ENCODE data around the gene TMEM184B. TPM values are rescaled to one million over a fixed set of nuclear protein-coding genes. Genes with fewer than 3 reads are reported as not detected.

The TMEM184B gene
- total and polyA plus RNA-seq, 2 of the 8 experiments (the other 6 are each of a cell fraction or from before 2014, with no cell fraction given), result 41.6 to 81.0 TPM

GRCh38 chr22:38220163-38220562 is 52.6 kb downstream of the TMEM184B start:
- Histone ChIP-seq H4K5ac (ENCODE audit: insufficient read length, low read depth, low read length) (no peak overlapping the region), H3K4me3 (ENCODE audit: extremely low read depth in 1 of 4, insufficient read depth in 2 of 4, low read depth in 3 of 4, low read length in 4 of 4) (no peak overlapping the region), H3K36me3 (ENCODE audit: control insufficient read depth in 2 of 4, insufficient read depth in 4 of 4, low read length in 3 of 4) (peaks cover 0 to 8% (median 4%) of the 10 kb centered on the region in 4 experiments; a peak in 4 of 8 replicates), H3K4ac (replicated peaks; ENCODE audit: insufficient read length, low read depth, low read length) (no peak overlapping the region), H2AFZ (ENCODE audit: low read length) (no peak overlapping the region), H3K9ac (replicated peaks in 1 of 4; ENCODE audit: extremely low read depth in 1 of 4, low read depth in 3 of 4, low read length in 3 of 4) (no peak overlapping the region), H2BK20ac (ENCODE audit: low read length) (no peak overlapping the region), H3K4me1 (replicated peaks in 1 of 4; ENCODE audit: control insufficient read depth in 3 of 4, insufficient read depth in 4 of 4, low read length in 3 of 4) (peaks cover 10 to 25% (median 19%) of the 10 kb centered on the region in 4 experiments), H3K56ac (replicated peaks; ENCODE audit: insufficient read length, low read depth, low read length) (no peak overlapping the region), H4K91ac (replicated peaks; ENCODE audit: insufficient read length, low read length) (no peak overlapping the region), H2BK12ac (ENCODE audit: low read depth, low read length) (peak overlapping the region; percentile 86; the same call in 1 of the 2 replicates), H3K4me2 (ENCODE audit: insufficient read depth in 1 of 2, low read depth in 2 of 2, low read length in 2 of 2) (no peak overlapping the region), H3K18ac (ENCODE audit: extremely low read depth, low read length) (peak overlapping the region; percentile 32; the same call in 1 of the 2 replicates), H3K23me2 (ENCODE audit: low read depth, low read length) (no peaks in the 10 kb centered on the region), H3K23ac (ENCODE audit: insufficient read length) (no peak overlapping the region), H4K8ac (ENCODE audit: extremely low read depth, insufficient read depth, low read length) (no peak overlapping the region), H3K79me2 (ENCODE audit: control insufficient read depth in 1 of 2, insufficient read depth in 2 of 2, low read length in 2 of 2) (no peaks in the 10 kb centered on the region), H2BK5ac (ENCODE audit: low read depth, low read length) (0 out of 2 replicates have a peak overlapping the region, but pooled peaks have one; percentile 77), H3K14ac (ENCODE audit: insufficient read length) (no peak overlapping the region), H4K20me1 (replicated peaks in 1 of 2; ENCODE audit: control insufficient read depth in 1 of 2, insufficient read depth in 2 of 2, low read length in 2 of 2) (peaks cover 2 to 5% of the 10 kb centered on the region in 2 experiments), H3K9me3 (ENCODE audit: insufficient read depth in 2 of 2, low read depth in 1 of 2, low read length in 1 of 2) (no peaks in the 10 kb centered on the region), H3K27me3 (replicated peaks in 1 of 4; ENCODE audit: control insufficient read depth in 3 of 4, extremely low read depth in 1 of 4, insufficient read depth in 3 of 4, low read length in 3 of 4) (no peaks in the 10 kb centered on the region; a peak in 1 of 7 replicates), H3K27ac (ENCODE audit: low read depth, low read length) (peak overlapping the region; percentile 64), H3K79me1 (ENCODE audit: low read depth, low read length) (no peaks in the 10 kb centered on the region; the same call in 1 of the 2 replicates), H2BK15ac (ENCODE audit: low read length) (no peak overlapping the region), H2BK120ac (replicated peaks; ENCODE audit: low read depth, low read length) (no peak overlapping the region), H2AK5ac (ENCODE audit: low read depth, low read length) (no peak overlapping the region)
- CTCF ChIA-PET (ENCODE audit: partially characterized antibody), result interaction anchor here (0.8 to 2.6 kb wide), 5 partner anchors 9 to 123 kb away, joined by 4 to 24 read pairs (median 5); partner anchors contain the start of gene MAFF
- DNase-seq (ENCODE audit: low read depth in 1 of 2, low spot score in 2 of 2) (no peak), FAIRE-seq (no peak)
- POLR2A ChIA-PET (ENCODE audit: partially characterized antibody), result interaction anchor here (0.6 to 1.6 kb wide), 6 partner anchors 22 to 217 kb away, joined by 3 to 4 read pairs (median 3); no protein-coding TSS in a partner anchor
- TF ChIP-seq POU5F1 (IDR thresholded peaks at IDR 0.05; ENCODE audit: low read depth, low read length) (no peak), BCL11A (IDR thresholded peaks at IDR 0.05; ENCODE audit: low read depth in 2 of 2, low read length in 2 of 2) (no peak), GABPA (IDR thresholded peaks at IDR 0.05; ENCODE audit: borderline replicate concordance, insufficient read depth, low read length) (0 out of 2 replicates have a peak, but pooled peaks have one; percentile 20), TBP (IDR thresholded peaks at IDR 0.05; ENCODE audit: low read depth, low read length) (no peak), ASH2L (IDR thresholded peaks at IDR 0.05; ENCODE audit: low read length) (no peak), FOSL1 (IDR thresholded peaks at IDR 0.05; ENCODE audit: insufficient read depth, low read depth, low read length) (no peak), KDM1A (IDR thresholded peaks at IDR 0.05; ENCODE audit: borderline replicate concordance, low read length) (no peak), CHD1 (IDR thresholded peaks at IDR 0.05; ENCODE audit: low read depth, low read length) (no peak)
- WGBS, 2 experiments (ENCODE audit: extremely low coverage in 1 of 2, insufficient coverage in 1 of 2, insufficient read length in 1 of 2, insufficient replicate concordance in 2 of 2, low coverage in 1 of 2, low lambda C conversion rate in 2 of 2, missing lambda C conversion rate in 1 of 2), result 83% methylated on average over 7 of the region's 8 CpGs; no CpG with 5 or more reads in 1 of the 2 experiments
